GM21447 (cell line): Measurements from ENCODE around the gene C1QTNF1.

ENCODE experiments used
- ATAC-seq: cut with Tn5 transposase; IDR thresholded peaks from one replicate; pipeline ENCODE4 v1.9.1; 2021; ENCODE audit not compliant: unreplicated experiment

C1QTNF1 gene

DNA sequence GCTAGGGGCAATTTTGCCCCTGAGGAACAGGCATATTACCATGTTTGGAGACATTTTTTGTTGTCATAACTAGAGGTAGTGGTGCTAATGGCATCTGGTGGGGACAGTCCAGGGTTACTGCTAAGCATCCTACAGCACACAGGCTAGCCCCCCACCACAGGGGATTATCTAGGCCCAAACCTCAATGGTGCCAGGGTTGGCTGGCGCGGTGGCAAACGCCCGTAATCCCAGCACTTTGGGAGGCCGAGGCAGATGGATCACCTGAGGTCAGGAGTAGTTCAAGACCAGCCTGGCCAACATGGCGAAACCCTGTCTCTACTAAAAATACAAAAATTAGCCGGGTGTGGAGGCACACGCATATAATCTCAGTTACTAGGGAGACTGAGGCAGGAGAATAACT lies 15.2 kb downstream of the C1QTNF1 start:
- ATAC-seq: no peak

DNA sequence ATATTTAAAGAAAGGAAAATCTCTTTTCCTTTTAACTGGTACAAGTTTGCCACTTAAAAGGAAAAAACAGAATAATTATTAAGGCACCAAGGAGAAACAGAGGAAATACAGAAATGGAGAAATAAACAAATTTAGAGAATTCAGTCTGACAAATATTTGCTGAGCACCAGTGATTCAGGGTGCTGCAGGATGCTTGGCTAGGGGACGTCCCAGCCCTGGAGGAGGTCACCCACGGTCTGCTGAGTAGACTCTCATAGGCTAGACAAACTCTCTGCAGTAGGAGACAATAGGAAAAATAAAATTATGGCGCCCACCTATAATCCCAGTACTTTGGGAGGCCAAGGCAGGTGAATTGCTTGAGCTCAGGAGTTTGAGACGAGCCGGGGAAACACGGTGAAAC lies 15.9 kb downstream of the C1QTNF1 start:
- no peak for ATAC-seq

DNA sequence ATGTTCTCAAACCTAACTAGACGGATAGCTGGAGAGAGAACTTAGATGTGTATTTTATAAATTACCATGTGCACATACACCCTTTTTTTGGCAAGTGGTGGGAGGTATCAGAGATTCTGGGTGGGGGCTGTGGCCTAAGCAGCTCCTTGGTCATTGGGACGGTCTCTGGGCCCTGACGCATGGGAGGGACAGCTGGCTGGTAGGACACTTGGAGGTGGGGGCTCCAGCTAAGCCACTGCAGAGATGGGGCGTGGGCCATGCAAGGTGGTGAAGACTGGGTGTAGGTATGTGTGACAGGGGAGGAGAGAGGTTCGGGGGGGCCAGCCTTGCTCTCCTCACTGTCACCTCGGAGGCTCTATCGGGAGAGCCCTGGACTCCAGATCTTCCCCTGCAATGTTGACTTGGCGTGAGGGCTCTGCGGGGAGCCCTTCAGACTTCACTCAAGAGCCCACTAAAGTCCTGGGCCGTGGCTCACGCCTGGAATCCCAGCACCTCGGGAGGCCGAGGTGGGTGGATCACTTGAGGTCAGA lies 17.1 kb downstream of the C1QTNF1 start:
- ATAC-seq: no peak

DNA sequence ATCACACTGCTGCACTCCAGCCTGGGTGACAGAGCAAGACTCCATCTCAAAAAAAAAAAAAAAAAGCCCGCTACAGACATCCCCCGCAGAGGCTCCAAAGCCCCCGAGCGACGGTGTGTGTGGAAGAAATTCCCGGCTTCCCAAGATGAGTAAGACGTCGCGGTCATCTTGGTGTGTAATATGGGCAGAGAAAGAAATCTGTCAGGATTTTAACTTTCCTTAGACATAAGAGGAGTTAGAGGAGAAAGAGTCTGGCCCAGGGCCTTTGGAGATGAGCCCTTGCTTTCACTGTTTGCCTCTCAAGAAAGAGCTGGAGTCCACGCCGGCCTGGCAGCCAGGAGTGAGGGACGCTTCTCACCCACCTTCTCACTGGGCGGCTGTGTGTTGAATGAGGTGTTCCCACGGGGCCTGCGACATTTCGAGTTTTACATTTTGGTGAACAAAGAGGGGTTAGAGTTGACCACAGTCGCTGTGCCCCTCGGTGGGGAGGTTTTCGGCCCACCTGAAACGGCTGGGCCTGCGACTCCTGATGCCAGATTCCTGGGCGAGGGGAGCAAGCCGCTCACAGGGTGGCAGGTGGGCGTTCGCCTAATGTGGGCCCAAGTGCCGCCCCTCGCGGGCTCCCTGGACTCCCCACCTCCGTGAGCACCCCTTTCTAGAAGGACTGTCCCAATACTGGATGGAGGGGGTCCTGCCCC lies 17.9 kb downstream of the C1QTNF1 start:
- ATAC-seq: no peak

DNA sequence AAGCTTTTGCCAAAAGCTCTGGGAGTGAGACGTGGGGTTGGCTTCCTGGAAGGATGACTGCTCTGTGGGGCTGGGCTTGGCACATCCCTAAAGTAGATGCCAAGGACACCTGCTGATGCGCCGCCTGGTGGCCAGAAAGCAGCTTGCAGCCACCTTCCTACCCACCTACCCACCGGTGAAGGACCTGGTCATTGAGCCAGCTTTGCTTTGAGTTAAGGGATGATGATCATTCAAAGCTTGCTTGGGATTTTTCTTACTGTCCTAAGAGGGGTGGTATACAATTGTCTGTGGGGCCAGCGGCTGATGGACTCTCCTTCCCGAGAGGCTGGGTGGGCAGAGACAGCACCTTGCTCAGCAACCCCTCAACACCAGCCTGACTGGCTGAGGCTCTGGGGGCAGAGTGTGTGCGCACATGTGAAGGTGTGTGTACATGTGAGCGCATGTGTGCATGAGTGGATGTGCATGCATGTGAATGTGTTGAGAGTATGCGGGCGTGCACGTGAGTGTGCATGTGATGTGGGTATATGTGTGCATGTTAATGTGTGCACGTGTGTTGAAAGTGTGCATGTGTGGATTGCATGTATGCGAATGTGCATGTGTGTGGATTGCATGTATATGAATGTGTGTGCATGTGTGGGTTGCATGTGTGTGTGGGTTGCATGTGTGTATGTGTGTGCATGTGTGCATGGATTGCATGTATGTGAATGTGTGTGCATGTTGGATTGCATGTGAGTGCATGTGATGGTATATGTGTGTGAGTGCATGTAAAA lies 18.6 kb downstream of the C1QTNF1 start:
- no peak for ATAC-seq

DNA sequence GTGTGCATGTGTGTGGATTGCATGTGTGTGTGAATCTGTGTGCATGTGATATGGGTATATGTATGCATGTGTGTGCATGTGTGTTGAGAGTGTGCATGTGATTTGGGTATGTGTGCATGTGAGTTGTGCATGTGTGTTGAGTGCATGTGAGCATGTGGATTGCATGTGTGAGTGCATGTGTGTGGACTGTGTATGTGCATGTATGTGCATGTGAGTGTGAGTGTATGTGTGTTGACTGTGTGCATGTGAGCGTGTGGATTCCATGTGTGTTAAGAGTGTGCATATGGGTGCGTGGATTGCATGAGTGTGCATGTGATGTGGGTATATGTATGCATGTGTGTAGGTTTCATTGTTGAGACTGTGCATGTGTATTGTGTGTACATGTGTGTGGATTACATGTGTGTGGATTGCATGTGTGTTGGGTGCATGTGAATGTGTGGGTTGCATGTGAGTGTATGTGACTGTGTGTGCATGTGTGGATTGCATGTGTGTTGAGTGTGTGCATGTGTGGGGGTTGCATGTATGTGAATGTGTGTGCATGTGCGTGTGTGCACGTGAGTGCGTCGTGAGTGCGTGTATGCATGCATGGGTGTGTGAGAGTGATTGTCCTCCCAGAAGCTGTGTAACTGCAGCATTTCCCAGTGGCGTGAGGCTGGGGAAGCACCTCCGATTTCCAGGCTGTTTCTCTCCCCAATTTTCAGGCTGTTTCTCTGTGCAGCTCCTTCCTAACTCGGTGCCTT lies 19.4 kb downstream of the C1QTNF1 start:
- no peak for ATAC-seq

DNA sequence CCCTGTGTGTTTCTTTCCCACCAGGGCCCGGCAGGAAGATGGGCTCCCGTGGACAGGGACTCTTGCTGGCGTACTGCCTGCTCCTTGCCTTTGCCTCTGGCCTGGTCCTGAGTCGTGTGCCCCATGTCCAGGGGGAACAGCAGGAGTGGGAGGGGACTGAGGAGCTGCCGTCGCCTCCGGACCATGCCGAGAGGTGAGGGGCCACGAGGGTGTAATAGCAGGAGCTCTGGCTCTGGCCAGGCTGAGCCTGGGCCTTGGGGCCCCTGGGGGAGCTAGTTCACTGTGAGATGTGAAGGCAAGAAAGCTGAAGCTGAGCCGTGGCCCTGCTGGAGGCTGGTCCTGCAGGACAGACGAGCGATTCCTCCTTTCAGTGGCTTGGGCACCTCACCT lies 20.0 kb downstream of the C1QTNF1 start:
- ATAC-seq: no peak

DNA sequence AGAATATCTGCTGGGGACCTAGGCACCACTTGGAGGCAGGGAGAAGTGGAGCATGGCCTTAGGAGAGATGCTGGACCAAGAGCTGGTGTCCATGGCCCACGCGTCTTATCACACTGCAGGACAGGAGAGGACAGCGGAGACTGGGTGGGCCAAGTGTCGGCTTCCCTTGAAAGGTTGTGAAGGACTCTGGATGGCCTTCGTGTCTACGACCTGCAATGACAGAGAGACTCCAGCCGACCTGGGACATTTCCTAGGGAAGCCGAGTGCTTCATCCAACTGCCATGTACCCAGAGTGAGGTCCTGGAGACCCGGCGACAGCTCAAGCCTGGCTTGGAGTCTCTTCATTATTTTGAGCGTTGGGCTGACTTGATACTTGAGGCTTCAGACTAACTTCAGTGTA lies 20.5 kb downstream of the C1QTNF1 start:
- no peak for ATAC-seq

DNA sequence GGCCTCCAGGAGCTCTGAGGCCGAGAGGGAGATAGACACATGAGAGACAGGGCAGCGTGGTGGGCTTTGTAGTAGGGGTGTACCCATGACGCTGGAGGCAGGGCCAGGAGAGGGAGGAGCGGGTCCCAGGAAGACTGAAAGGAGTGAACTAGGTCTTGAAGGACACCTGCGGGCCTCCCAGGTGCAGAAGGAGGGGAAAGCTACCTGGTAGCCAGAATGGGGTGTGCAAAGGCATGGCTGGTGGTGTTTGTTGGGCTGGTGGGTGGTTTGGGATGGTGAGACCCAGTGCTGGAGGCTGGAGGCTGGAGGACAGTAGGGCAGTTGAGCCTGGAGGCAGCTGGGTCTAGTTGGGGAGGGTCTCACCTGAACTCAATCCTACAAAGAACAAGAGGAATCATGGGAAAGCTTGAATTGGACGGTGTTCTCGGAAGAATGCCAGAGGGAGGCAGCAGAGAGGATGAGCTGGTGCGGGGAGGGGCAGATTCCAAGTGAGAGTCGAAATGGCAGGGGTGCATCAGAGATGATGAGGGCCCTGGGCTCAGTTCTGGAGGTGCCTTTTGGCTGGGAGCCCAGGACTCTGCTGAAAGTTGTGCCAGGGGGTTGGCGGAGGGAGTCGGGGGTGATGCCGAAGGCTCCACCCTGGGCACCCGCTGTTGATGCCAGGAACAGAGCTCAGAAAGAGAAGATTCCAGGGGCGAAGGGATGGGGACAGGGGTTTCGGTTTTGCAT lies 21.2 kb downstream of the C1QTNF1 start:
- ATAC-seq: no peak

DNA sequence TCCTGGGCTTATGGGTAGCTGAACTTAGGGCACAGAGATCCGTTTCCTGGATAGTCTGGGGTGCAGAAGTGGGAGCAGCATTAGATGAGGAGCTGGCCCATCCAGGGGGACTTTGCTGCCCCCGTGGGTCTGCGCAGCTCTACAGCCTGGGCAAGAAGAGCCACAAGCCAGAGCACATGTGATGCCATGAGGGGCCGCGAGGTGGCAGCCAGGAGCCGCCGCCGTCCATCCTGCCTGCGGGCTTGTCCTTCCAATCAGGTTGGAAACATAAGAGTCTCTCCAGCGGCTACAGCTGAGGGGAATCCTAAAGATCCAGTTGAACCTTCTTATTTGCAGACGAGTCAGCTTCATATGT lies 21.9 kb downstream of the C1QTNF1 start:
- no peak for ATAC-seq

DNA sequence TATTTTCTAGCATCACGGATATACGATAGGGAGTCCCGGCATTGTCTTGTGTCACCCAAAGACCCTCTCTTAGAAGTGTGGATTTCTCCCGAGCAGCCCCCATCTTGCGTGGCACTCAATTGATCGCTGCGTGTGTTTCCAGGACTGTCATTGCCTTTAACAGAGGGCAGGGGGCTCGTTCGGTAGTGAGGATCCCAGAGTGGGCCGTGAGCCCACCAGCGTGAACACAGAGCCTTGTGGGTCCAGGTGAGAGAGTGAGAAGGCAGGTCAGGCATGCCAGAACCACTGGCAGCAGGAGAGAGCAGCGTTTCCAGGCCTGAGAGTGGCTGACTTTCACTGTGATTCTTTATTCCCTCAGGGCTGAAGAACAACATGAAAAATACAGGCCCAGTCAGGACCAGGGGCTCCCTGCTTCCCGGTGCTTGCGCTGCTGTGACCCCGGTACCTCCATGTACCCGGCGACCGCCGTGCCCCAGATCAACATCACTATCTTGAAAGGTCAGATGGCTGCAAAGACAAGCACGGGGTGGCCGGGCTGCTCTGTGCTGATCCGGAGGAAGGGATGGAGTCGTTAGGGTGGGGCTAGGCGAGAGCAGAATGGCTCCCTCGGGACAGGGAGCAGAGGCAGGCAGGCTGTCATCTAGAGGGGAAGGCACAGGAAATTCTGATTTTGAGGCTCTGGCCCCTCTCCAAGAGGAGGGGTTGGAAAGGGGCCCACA lies 22.4 kb downstream of the C1QTNF1 start:
- ATAC-seq: no peak

DNA sequence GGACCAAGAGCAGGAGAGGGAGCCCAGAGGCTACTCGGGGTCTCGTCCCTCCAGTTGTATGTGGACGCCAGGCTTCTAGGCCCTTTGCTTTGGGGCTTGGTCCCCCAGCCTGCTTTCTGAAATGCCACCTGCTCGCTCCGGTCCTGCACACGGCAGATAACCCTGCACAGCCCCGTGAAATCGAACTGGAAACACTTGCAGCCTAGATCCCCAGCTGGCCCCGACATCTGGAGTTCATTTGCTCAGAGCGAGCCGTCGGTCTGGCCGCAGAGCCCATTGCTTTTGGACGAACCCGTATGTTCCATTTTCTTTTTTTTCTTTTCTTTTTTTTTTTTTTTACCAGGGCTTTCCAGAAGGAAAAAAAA lies 22.9 kb downstream of the C1QTNF1 start:
- ATAC-seq: no peak

DNA sequence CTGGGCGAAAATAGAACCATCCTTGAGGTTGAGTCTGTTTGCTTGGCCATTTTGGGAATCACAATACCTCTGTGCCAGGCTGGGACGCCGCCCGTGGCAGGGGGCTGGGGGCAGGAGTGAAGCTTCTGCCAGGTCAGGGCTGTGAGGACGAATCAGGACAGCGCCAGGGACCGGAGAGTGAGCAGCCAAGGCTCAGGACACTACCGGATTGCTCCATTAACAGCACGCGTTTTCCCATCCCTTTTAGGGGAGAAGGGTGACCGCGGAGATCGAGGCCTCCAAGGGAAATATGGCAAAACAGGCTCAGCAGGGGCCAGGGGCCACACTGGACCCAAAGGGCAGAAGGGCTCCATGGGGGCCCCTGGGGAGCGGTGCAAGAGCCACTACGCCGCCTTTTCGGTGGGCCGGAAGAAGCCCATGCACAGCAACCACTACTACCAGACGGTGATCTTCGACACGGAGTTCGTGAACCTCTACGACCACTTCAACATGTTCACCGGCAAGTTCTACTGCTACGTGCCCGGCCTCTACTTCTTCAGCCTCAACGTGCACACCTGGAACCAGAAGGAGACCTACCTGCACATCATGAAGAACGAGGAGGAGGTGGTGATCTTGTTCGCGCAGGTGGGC lies 23.4 kb downstream of the C1QTNF1 start:
- no peak for ATAC-seq

DNA sequence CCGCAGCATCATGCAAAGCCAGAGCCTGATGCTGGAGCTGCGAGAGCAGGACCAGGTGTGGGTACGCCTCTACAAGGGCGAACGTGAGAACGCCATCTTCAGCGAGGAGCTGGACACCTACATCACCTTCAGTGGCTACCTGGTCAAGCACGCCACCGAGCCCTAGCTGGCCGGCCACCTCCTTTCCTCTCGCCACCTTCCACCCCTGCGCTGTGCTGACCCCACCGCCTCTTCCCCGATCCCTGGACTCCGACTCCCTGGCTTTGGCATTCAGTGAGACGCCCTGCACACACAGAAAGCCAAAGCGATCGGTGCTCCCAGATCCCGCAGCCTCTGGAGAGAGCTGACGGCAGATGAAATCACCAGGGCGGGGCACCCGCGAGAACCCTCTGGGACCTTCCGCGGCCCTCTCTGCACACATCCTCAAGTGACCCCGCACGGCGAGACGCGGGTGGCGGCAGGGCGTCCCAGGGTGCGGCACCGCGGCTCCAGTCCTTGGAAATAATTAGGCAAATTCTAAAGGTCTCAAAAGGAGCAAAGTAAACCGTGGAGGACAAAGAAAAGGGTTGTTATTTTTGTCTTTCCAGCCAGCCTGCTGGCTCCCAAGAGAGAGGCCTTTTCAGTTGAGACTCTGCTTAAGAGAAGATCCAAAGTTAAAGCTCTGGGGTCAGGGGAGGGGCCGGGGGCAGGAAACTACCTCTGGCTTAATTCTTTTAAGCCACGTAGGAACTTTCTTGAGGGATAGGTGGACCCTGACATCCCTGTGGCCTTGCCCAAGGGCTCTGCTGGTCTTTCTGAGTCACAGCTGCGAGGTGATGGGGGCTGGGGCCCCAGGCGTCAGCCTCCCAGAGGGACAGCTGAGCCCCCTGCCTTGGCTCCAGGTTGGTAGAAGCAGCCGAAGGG lies 24.2 kb downstream of the C1QTNF1 start:
- no peak for ATAC-seq

DNA sequence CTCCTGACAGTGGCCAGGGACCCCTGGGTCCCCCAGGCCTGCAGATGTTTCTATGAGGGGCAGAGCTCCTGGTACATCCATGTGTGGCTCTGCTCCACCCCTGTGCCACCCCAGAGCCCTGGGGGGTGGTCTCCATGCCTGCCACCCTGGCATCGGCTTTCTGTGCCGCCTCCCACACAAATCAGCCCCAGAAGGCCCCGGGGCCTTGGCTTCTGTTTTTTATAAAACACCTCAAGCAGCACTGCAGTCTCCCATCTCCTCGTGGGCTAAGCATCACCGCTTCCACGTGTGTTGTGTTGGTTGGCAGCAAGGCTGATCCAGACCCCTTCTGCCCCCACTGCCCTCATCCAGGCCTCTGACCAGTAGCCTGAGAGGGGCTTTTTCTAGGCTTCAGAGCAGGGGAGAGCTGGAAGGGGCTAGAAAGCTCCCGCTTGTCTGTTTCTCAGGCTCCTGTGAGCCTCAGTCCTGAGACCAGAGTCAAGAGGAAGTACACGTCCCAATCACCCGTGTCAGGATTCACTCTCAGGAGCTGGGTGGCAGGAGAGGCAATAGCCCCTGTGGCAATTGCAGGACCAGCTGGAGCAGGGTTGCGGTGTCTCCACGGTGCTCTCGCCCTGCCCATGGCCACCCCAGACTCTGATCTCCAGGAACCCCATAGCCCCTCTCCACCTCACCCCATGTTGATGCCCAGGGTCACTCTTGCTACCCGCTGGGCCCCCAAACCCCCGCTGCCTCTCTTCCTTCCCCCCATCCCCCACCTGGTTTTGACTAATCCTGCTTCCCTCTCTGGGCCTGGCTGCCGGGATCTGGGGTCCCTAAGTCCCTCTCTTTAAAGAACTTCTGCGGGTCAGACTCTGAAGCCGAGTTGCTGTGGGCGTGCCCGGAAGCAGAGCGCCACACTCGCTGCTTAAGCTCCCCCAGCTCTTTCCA lies 25.1 kb downstream of the C1QTNF1 start:
- no peak for ATAC-seq

DNA sequence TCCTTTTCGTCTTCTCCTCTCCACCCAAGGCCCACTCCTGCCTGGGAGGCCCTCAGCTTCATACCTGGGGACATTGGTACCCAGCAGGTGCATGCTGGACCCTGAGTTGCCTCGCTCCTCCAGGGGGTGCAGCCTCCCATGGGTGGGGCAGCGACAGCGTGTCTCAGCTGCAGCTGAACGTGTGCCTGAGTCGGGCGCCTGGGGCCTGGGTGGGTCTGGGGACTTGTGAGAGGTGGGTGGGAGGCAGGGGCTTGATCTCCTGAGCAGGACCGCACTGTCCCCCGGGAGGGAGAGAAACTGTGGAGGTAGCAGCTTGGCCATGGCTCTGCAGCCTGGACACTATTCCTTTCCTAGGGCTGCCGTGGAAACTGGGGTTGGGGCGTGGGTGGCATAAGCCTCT lies 25.9 kb downstream of the C1QTNF1 start:
- ATAC-seq: no peak

DNA sequence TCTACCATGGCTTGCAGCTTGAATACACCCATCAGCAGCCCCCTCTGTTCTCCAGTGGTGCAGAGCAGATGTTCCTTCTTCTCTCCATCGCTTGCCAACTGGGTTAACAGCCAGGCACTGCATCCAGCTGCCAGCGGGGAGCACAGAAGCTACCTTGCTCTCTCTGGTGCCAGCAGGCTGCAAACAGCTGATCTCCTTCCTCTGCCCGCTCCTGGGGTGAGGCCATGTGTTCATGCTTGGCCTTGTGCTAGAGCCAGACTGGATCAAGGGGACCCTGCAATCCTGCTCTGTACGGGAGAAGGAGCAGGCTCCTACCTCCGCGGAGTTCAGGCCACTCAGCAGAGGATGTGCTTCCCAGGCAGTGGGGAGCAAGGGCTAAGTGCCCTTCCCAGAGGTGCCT lies 26.6 kb downstream of the C1QTNF1 start:
- no peak for ATAC-seq

DNA sequence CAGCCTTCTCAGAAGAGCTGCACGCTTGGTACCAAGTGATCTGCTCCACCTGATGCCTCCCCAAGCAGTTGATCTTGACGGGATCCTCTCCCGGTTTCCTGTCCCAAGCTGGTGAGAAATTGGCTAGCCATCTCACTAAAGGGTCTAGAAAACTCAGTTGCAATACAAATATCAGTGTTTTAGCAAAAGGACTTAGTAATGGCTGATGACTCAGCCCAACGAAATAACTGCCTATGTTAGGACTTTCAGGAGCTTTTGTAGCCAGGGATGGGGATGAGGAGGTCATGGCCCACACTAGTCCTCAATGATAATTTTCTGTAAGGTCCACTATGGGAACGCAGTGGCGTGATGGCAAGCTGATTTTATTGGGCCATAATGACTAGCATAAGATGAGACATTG lies 27.3 kb downstream of the C1QTNF1 start:
- no peak for ATAC-seq
